Astrocyte of the spinal cord (primary cell): ENCODE data around the gene SSH2.

Experiments used
- DNase-seq: peaks from one replicate; pipeline ENCODE4 v3.0.0; 2011; ENCODE audit warnings: low read depth, low spot score
- H3K4me3 ChIP-seq: 2 replicates; pipeline ENCODE4 v1.5.1; 2011; ENCODE audit warnings: low read depth, mild to moderate bottlenecking, low read length, moderate library complexity
- CTCF ChIP-seq: IDR thresholded peaks from 2 replicates; pipeline ENCODE4 v1.5.1; 2012; ENCODE audit warnings: low read depth, mild to moderate bottlenecking, low read length, inconsistent platforms
- in situ Hi-C: cut with HindIII; loops from 2 replicates; pipeline ENCODE4 v1.10.0; 2017; ENCODE audit warnings: low sequenced_read_pairs

Gene SSH2

GRCh38 chr17:29595943-29596774 lies 333.9 kb downstream of the SSH2 start:
- in situ Hi-C loops = no loop called here
- no peak overlapping the region for H3K4me3 ChIP-seq
- DNase-seq = no peak
- no peak for TF ChIP-seq CTCF

GRCh38 chr17:29595107-29595942 lies 334.7 kb downstream of the SSH2 start:
- H3K4me3 ChIP-seq = no peak overlapping the region
- DNase-seq = peak; percentile 38
- in situ Hi-C loops = no loop called here
- no peak for TF ChIP-seq CTCF

GRCh38 chr17:29594519-29595090 lies 335.4 kb downstream of the SSH2 start:
- no peak for TF ChIP-seq CTCF
- no peak for DNase-seq
- H3K4me3 ChIP-seq = no peak overlapping the region
- in situ Hi-C loops = no loop called here

GRCh38 chr17:29593591-29594518 lies 336.2 kb downstream of the SSH2 start:
- in situ Hi-C loops = no loop called here
- peak; percentile 29 for TF ChIP-seq CTCF
- peak overlapping the region; percentile 54 for H3K4me3 ChIP-seq
- peak; percentile 22 for DNase-seq

- no peak for DNase-seq
- TF ChIP-seq CTCF = no peak
- in situ Hi-C loops = no loop called here
- H3K4me3 ChIP-seq = peak within 1 kb of the TSS; percentile 54
Measured at GRCh38 chr17:29592850-29593551, 337.0 kb downstream of the SSH2 start, which contains the start of gene ANKRD13B. TSS of gene ANKRD13B (plus strand) at chr17:29593132. CDS start at chr17:29593622, 490 bp downstream.
